Activated CD8-positive, alpha-beta memory T cell treated with anti-CD3 and anti-CD28 coated beads, Interleukin-2, amount 50 U/mL, for 24 hours (primary cell): Measurements from ENCODE around the gene SMAP2.

Experiments used
- DNase-seq: peaks from one replicate; pipeline ENCODE4 v3.0.0-alpha.2; 2020; ENCODE audit errors: extremely low read depth

Gene SMAP2

GRCh38 chr1:40390857-40391256 is 17.3 kb downstream of the SMAP2 start:
- no peak for DNase-seq

- DNase-seq: no peak
Measured at GRCh38 chr1:40391688-40392145, 18.2 kb downstream of the SMAP2 start.

DNA sequence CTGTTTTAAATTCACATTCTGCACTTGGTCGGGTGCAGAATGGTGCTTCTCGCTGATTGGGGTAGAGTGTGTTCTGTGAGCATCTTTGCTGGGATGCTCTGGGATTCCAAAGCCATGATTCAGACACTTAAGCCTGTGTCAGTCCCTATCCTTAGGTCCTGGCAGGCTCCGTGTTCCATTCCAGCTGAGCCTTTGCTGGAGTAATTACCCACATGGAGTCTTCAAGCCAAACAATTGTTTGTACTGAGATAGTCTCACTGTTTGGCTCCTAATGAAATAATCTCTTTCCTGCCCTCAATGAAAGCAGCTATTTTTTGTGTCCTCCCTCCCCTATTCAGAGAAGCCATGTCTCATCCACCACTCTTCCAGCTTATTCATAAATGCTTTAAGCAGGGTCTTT is 18.7 kb downstream of the SMAP2 start:
- DNase-seq: no peak

- no peak for DNase-seq
Measured at GRCh38 chr1:40393173-40393572, 19.6 kb downstream of the SMAP2 start.

DNA sequence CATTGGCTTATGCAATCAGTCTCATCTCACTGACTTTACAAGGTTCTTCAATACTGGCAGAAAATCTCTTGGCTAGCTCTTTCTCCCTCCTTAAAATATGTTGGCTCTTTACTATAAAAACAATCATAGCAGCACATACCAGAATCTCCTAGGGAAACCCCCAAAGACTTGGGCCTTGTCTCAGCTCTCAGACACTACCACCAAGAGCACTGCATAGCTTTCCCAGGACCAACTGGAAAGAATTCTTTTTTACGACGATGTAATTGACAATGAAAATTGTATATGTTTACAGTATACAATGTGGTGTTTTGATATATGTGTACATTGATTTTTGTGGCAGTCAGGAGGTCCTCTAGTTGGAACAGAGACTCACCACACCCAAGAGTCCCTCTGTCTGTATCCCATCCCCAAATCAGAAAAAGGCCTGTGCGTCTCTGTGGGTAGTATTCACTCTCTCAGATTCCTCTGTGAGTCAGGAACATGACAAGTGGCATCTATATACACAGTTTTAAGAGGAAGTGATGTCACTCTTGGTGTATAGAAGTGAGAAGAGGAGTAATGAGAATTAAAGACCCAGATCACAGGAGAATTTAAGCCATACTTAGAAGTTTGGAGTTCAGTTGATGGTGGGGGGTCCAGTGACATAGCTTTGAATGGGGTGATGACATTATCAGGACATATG is 21.1 kb downstream of the SMAP2 start:
- DNase-seq: no peak

- DNase-seq: no peak
Measured at GRCh38 chr1:40395190-40396175, 22.0 kb downstream of the SMAP2 start.

DNA sequence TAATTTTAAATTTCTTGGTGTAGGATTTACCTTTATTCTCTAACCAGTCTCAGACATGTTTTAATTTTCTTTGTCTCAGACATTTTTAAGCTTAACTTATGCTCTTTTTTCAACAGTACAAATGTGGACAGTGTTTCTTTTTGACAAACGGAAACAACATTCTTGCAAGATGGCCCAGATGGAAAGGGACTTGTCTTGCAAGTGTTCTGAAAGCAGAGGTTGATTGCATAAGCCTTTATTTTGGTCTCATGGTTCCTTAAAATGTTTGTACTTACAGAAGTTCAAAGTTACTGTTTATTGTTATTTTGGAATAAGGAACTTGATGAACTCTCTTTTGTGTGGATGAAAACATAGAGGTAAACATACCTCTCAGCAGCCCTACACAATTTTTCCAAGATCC is 22.9 kb downstream of the SMAP2 start:
- DNase-seq: no peak

DNA sequence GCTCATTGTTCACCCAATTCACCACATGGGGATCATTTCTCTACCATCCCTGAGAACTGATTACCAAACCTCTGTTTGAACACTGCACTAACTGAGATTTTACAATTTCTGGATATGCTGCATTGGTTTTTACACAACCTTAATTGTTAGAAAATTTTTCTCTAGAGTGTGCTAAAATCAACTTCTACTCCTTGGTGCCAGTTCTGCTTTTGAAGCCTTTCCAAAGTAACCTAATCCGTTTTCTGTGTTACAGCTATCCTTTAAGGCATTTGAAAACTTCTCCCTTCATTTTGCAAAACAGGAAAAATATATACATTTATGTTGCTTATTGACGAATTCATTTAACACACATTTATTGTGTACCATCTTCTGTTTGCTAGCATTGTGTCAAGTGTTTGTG is 23.7 kb downstream of the SMAP2 start:
- DNase-seq: no peak

DNA sequence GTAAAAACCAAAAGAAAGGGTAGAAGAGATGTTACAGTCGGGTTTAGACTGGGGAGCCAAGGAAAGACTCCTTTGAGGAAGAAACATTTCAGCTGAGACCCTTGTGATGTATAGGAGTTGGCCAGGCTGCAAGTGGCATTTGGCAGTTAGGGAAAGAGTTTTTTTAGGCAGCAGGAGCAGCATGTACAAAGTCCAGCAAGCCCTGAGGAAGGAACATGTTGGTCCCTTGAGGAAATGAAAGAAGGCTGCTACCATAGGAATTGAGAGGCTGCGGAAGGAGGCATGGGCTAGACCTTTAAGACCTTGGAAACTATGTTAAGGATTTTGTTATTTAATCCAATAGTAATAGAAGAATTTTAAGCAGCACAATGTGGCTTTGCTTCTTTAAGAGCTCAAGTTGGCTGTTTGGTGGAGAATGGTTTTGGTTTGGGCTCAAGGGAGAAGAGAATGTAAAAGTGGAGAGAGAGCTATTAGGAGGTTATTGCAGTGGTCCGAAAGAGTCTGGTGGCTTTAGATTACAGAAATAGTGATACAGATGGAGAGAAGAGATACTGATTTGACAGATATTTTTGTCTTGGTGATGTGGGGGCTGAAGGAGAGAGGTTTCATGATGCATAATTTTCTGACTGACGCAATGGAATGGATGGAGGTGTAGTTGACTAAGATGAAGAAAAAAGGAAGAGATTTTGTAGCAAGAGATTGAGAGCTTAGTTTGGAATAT is 26.6 kb downstream of the SMAP2 start:
- DNase-seq: no peak

GRCh38 chr1:40401473-40402201 is 28.1 kb downstream of the SMAP2 start:
- no peak for DNase-seq

GRCh38 chr1:40404670-40405462 is 31.3 kb downstream of the SMAP2 start:
- DNase-seq: no peak

GRCh38 chr1:40405812-40406211 is 32.3 kb downstream of the SMAP2 start:
- DNase-seq: no peak

GRCh38 chr1:40407453-40407852 is 33.9 kb downstream of the SMAP2 start:
- DNase-seq: no peak

- no peak for DNase-seq
Measured at GRCh38 chr1:40409467-40409866, 35.9 kb downstream of the SMAP2 start.

DNA sequence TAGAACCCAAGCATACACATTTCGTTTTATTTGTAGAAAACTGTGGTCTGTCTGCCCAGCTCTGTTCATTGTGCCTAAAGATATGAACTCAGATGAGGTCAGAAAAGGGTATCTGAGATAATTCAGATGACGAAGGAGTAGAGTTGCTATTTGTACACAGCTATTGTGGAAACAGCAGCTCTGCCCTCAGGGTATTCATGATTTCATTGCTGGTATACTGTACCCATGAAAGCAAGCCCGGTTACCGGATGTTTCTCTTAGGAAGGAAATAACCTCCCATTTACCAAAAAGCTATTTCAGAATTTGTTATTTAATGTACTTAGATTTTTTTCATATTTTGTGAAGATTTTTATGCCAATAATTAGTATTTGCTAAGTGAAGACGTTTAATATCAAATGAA is 37.8 kb downstream of the SMAP2 start:
- no peak for DNase-seq

DNA sequence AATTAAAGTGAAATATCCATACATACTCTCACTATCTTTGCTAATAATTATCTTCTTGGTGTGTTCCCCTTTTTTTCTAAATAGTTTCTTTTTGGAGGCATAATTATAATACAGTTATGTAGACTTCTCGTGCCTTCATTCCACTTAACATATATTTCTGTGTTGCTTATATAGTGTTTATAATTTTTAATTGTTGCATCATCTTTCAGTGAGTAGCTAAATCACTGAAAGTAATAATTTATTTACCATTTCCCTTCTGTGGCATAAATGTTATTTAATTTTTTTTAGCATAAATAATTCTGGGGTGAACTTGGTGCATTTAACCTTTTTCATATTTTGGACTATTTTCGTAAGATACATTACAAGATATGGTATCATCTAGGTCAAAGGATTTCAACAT is 38.3 kb downstream of the SMAP2 start:
- DNase-seq: no peak

DNA sequence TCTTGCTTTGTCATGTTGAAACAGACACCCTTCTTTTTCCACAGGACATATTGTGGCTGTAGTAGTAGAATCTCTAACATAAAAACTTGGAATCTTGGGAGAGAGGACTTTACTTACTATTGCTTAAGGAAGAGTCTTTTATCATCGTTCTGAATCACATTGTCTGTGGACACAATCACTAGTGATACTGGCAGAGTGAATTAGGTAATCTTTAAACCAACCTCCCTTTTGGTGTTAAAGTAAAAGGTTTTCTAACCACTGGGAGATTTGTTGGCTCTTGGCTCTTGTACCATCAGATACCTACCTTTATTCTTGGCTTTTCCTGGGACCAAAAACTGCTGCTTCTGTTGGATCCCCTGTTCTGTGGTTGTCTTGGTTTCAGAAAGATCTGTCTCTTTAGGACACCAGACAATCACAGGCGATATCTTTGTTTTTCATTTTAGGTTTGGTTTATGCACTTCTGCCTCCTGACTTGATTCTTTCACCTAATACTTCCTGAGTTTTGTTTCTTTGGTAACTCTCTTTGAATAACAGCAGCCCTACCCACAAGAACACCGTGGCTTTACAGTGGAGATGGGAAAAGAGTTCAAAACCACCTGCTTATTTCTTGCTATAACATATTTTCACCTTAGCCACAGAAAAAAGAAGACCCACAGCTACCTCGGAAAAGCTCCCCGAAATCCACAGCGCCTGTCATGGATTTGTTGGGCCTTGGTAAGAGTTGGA is 40.2 kb downstream of the SMAP2 start:
- no peak for DNase-seq

GRCh38 chr1:40414331-40414730 is 40.8 kb downstream of the SMAP2 start:
- no peak for DNase-seq

DNA sequence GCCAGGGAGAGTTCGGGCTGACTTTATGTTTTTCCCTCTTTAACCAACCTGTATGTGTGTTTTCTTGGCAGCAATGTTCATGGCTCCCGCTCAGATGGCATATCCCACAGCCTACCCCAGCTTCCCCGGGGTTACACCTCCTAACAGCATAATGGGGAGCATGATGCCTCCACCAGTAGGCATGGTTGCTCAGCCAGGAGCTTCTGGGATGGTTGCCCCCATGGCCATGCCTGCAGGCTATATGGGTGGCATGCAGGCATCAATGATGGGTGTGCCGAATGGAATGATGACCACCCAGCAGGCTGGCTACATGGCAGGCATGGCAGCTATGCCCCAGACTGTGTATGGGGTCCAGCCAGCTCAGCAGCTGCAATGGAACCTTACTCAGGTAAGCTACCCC is 43.2 kb downstream of the SMAP2 start:
- DNase-seq: no peak
